Gastrocnemius medialis (tissue), 4 donors: Measurements from ENCODE around the gene GPC6.

Experiments
- POLR2A ChIP-seq, 2 donors: fragments of 450-650 bp; IDR thresholded peaks; one replicate each; pipeline ENCODE4 v1.6.1; 2017; ENCODE audit warnings: antibody characterized with exemption in 2 of 2, mild to moderate bottlenecking in 2 of 2, moderate library complexity in 2 of 2
- TF ChIP-seq, protein P1 (sequence below), 5 experiments: fragments of 450-650 bp in 3 of 5; fragments of 200-600 bp in 2 of 5; sonication (generic) in 2 of 5; IDR thresholded peaks in 4 of 5; conservative IDR thresholded peaks in 1 of 5; 1 replicate in 4 of 5; 2 replicates in 1 of 5; pipeline ENCODE4 v1.5.1; 2016 to 2019; ENCODE audit warnings: antibody characterized with exemption in 5 of 5, mild to moderate bottlenecking in 3 of 5, moderate library complexity in 3 of 5

DNA sequence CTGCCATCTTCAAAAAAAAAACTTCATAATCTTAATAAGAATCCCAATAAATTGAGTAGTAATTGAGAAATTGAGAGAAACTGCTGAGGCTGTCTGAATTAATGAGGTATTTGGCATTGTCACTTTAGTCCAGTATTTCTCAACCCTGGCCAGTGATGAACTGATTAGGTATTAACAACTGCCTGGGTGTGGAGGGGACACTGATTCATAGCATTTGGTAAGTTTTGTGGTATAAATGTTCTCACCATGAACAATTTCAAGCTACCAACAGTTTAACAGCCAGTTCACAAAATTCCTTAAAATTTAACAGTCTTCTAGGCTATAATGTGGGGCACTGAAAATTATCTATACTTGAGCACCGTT, 18.3 kb downstream of the GPC6 start:
- TF ChIP-seq, protein P1, sequence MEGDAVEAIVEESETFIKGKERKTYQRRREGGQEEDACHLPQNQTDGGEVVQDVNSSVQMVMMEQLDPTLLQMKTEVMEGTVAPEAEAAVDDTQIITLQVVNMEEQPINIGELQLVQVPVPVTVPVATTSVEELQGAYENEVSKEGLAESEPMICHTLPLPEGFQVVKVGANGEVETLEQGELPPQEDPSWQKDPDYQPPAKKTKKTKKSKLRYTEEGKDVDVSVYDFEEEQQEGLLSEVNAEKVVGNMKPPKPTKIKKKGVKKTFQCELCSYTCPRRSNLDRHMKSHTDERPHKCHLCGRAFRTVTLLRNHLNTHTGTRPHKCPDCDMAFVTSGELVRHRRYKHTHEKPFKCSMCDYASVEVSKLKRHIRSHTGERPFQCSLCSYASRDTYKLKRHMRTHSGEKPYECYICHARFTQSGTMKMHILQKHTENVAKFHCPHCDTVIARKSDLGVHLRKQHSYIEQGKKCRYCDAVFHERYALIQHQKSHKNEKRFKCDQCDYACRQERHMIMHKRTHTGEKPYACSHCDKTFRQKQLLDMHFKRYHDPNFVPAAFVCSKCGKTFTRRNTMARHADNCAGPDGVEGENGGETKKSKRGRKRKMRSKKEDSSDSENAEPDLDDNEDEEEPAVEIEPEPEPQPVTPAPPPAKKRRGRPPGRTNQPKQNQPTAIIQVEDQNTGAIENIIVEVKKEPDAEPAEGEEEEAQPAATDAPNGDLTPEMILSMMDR (IDR thresholded peaks at IDR 0.05 in 4 of 5, conservative IDR thresholded peaks at IDR 0.05 in 1 of 5) = no peak
- no peak for TF ChIP-seq POLR2A (IDR thresholded peaks at IDR 0.05)
